ENCODE data around the gene TENM4.

DNA sequence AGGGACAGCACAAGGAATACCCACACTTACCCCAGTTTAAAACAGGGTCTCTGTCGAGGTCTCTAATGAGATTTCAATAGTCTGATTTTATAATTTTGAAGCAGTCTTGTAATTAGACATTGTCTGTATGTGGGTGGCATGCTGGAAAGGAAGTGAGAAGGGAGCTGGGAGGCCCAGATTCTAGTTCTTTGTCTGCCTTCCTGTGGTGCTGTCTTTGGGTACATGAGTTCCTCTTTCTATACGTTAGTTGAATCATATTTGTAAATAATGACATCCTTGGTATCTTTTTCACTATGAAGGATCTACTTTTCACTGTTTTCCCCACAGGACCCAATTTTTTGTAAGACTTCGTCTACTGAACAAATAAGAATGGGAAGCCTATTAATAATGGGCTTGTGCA lies 42.0 kb upstream of the TENM4 start:
- TF ChIP-seq POLR2AphosphoS5 (IDR thresholded peaks at IDR 0.05; ENCODE audit: low read depth, low read length) (no peak), REST (IDR thresholded peaks at IDR 0.05; ENCODE audit: insufficient read depth in 1 of 2, low read depth in 2 of 2, low read length in 1 of 2) (no peak)
- TF ChIP-seq, protein P1, sequence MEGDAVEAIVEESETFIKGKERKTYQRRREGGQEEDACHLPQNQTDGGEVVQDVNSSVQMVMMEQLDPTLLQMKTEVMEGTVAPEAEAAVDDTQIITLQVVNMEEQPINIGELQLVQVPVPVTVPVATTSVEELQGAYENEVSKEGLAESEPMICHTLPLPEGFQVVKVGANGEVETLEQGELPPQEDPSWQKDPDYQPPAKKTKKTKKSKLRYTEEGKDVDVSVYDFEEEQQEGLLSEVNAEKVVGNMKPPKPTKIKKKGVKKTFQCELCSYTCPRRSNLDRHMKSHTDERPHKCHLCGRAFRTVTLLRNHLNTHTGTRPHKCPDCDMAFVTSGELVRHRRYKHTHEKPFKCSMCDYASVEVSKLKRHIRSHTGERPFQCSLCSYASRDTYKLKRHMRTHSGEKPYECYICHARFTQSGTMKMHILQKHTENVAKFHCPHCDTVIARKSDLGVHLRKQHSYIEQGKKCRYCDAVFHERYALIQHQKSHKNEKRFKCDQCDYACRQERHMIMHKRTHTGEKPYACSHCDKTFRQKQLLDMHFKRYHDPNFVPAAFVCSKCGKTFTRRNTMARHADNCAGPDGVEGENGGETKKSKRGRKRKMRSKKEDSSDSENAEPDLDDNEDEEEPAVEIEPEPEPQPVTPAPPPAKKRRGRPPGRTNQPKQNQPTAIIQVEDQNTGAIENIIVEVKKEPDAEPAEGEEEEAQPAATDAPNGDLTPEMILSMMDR (IDR thresholded peaks at IDR 0.05): no peak
